CD4-positive, alpha-beta T cell (primary cell): Measurements from ENCODE around the gene NTNG2. TPM values are rescaled to one million over a fixed set of nuclear protein-coding genes. Genes with fewer than 3 reads are reported as not detected.

Experiments used
- ATAC-seq: fragments of 200-7000 bp; cut with Tn5 transposase; one replicate; pipeline ENCODE4 v1.10.0; 2022; ENCODE audit warnings: mild to moderate bottlenecking; ENCODE audit not compliant: poor library complexity
- CTCF ChIA-PET: fragments of 350-600 bp; sonication (Branson Sonifier 250); formaldehyde crosslinking; loops from one replicate; lab custom pipeline; 2021; ENCODE audit warnings: antibody characterized with exemption, inconsistent platforms; lab: Charles Lee
- POLR2A ChIA-PET: fragments of 350-600 bp; sonication (Branson Sonifier 250); formaldehyde crosslinking; loops from one replicate; lab custom pipeline; 2021; ENCODE audit warnings: antibody characterized with exemption, inconsistent platforms; lab: Charles Lee
- DNase-seq, 14 experiments: peaks; one replicate each; pipeline ENCODE4 v3.0.0-alpha.2; 2013 to 2020; ENCODE audit warnings: mixed read lengths in 2 of 14
- H3K27ac ChIP-seq, 2 donors: one replicate each; pipeline versions ENCODE4 v1.5.1 to v1.7.0; 2013; ENCODE audit warnings: low read length in 2 of 2, low read depth in 1 of 2, mild to moderate bottlenecking in 1 of 2
- H3K27me3 ChIP-seq, 2 experiments: 1 replicate in 1 of 2; 2 replicates in 1 of 2; pipeline versions ENCODE4 v1.6.1 to v1.7.0; 2013; ENCODE audit warnings: low read length in 2 of 2, control low read depth in 1 of 2, mild to moderate bottlenecking in 1 of 2, moderate library complexity in 1 of 2; ENCODE audit not compliant: insufficient read depth in 2 of 2, control insufficient read depth in 1 of 2
- H3K36me3 ChIP-seq: one replicate; pipeline ENCODE4 v1.6.1; 2013; ENCODE audit warnings: low read length, control low read depth; ENCODE audit not compliant: insufficient read depth
- H3K4me1 ChIP-seq: one replicate; pipeline ENCODE4 v1.6.1; 2013; ENCODE audit warnings: low read length, control low read depth; ENCODE audit not compliant: insufficient read depth
- H3K4me3 ChIP-seq: one replicate; pipeline ENCODE4 v1.5.1; 2013; ENCODE audit warnings: mild to moderate bottlenecking, low read length, moderate library complexity
- H3K9me3 ChIP-seq, 2 experiments: 1 replicate in 1 of 2; 2 replicates in 1 of 2; pipeline versions ENCODE4 v1.6.1 to v1.7.0; 2013; ENCODE audit warnings: low read length in 2 of 2, mild to moderate bottlenecking in 2 of 2, control low read depth in 1 of 2, moderate library complexity in 1 of 2; ENCODE audit not compliant: control insufficient read depth in 1 of 2, insufficient read depth in 1 of 2
- H3K27ac Mint-ChIP-seq: one replicate; pipeline ENCODE4 v1.8.0; 2020; ENCODE audit warnings: mixed read lengths
- H3K27me3 Mint-ChIP-seq: one replicate; pipeline ENCODE4 v1.8.0; 2021; ENCODE audit warnings: mixed read lengths
- H3K36me3 Mint-ChIP-seq: one replicate; pipeline ENCODE4 v1.8.0; 2021; ENCODE audit warnings: low read depth, mixed read lengths
- H3K4me1 Mint-ChIP-seq: one replicate; pipeline ENCODE4 v1.8.0; 2021; ENCODE audit warnings: low read depth, mixed read lengths
- H3K4me3 Mint-ChIP-seq: one replicate; pipeline ENCODE4 v1.8.0; 2020; ENCODE audit warnings: mild to moderate bottlenecking, mixed read lengths
- H3K9me3 Mint-ChIP-seq: one replicate; pipeline ENCODE4 v1.8.0; 2020; ENCODE audit warnings: mixed read lengths
- intact Hi-C, 2 experiments: fragments of 100-400 bp; cut with DNase I in 1 of 2; cut with micrococcal nuclease in 1 of 2; formaldehyde crosslinking; loops; one replicate each; pipeline versions ENCODE4 v1.15.1 to v1.9.0; 2023 to 2025; cut with DNase I, micrococcal nuclease
- total RNA-seq, 174 experiments: library from RNA in 2 of 174; stranded (reverse) in 2 of 174; gene quantifications; one replicate each; pipeline ENCODE4 v1.2.3 and lab custom pipeline; 2021 to 2026
- TF ChIP-seq, protein P1 (sequence below): fragments of 200-600 bp; IDR thresholded peaks from one replicate; pipeline ENCODE4 v1.8.0; 2022; ENCODE audit warnings: antibody characterized with exemption, mild to moderate bottlenecking

Gene NTNG2
- total RNA-seq, 2 experiments from 2014 or later = 2.2 to 2.6 TPM

GRCh38 chr9:132144708-132145365 is 17.0 kb upstream of the NTNG2 start:
- CTCF ChIA-PET = no interaction called here
- no peak for ATAC-seq
- H3K9me3 Mint-ChIP-seq = no peaks in the 10 kb centered on the region
- Histone ChIP-seq H3K27me3 (peaks cover 22 to 41% of the 10 kb centered on the region in 2 experiments), H3K9me3 (peaks cover 0 to 10% of the 10 kb centered on the region in 2 experiments), H3K36me3 (no peaks in the 10 kb centered on the region), H3K4me1 (peaks cover 9% of the 10 kb centered on the region), H3K4me3 (no peak overlapping the region), H3K27ac (no peak overlapping the region)
- POLR2A ChIA-PET = no interaction called here
- no peak for DNase-seq
- peaks cover 12% of the 10 kb centered on the region for H3K4me1 Mint-ChIP-seq
- H3K27ac Mint-ChIP-seq = no peak overlapping the region
- intact Hi-C loops = no loop called here
- TF ChIP-seq, protein P1, sequence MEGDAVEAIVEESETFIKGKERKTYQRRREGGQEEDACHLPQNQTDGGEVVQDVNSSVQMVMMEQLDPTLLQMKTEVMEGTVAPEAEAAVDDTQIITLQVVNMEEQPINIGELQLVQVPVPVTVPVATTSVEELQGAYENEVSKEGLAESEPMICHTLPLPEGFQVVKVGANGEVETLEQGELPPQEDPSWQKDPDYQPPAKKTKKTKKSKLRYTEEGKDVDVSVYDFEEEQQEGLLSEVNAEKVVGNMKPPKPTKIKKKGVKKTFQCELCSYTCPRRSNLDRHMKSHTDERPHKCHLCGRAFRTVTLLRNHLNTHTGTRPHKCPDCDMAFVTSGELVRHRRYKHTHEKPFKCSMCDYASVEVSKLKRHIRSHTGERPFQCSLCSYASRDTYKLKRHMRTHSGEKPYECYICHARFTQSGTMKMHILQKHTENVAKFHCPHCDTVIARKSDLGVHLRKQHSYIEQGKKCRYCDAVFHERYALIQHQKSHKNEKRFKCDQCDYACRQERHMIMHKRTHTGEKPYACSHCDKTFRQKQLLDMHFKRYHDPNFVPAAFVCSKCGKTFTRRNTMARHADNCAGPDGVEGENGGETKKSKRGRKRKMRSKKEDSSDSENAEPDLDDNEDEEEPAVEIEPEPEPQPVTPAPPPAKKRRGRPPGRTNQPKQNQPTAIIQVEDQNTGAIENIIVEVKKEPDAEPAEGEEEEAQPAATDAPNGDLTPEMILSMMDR = no peak
- H3K36me3 Mint-ChIP-seq = no peaks in the 10 kb centered on the region
- no peak overlapping the region for H3K4me3 Mint-ChIP-seq
- H3K27me3 Mint-ChIP-seq = peaks cover 80% of the 10 kb centered on the region

GRCh38 chr9:132146039-132146438 is 15.8 kb upstream of the NTNG2 start:
- no peaks in the 10 kb centered on the region for H3K36me3 ChIP-seq
- intact Hi-C loops = no loop called here
- peaks cover 75% of the 10 kb centered on the region for H3K27me3 Mint-ChIP-seq
- no peak overlapping the region for H3K4me3 Mint-ChIP-seq
- no peak overlapping the region for H3K27ac ChIP-seq
- DNase-seq (no peak), ATAC-seq (no peak)
- TF ChIP-seq, protein P1 = no peak
- CTCF ChIA-PET = interaction anchor here (0.9 kb wide), 1 partner anchor 41 kb away, joined by 3 read pairs; no protein-coding TSS in a partner anchor
- no peaks in the 10 kb centered on the region for H3K9me3 Mint-ChIP-seq
- H3K27ac Mint-ChIP-seq = no peak overlapping the region
- peaks cover 0 to 10% of the 10 kb centered on the region in 2 experiments for H3K9me3 ChIP-seq
- H3K4me1 Mint-ChIP-seq = peaks cover 12% of the 10 kb centered on the region
- H3K27me3 ChIP-seq = peaks cover 22 to 42% of the 10 kb centered on the region in 2 experiments
- H3K36me3 Mint-ChIP-seq = no peaks in the 10 kb centered on the region
- POLR2A ChIA-PET = no interaction called here
- peaks cover 9% of the 10 kb centered on the region for H3K4me1 ChIP-seq
- H3K4me3 ChIP-seq = no peak overlapping the region

DNA sequence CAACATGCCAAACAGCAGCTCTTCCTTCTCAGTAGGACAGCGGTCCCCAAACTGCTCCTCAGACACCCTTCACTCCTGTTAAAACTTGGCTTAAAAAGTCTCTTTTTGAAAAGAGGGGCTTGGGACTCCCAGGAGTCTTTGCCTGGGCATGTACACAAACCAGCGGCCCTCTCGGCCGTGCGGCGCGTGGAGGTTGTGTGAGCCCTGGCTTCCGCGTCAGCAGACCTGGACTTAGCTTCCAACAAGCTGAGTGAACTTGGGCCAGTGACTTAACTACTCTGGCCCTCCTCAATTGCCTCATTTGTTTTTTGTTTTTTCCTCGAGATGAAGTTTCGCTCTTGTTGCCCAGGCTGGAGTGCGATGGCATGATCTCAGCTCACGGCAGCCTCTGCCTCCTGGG is 15.3 kb upstream of the NTNG2 start:
- Histone ChIP-seq H3K4me3 (no peak overlapping the region), H3K27me3 (peaks cover 22 to 39% of the 10 kb centered on the region in 2 experiments), H3K36me3 (no peaks in the 10 kb centered on the region), H3K4me1 (peaks cover 5% of the 10 kb centered on the region), H3K9me3 (peaks cover 0 to 5% of the 10 kb centered on the region in 2 experiments), H3K27ac (no peak overlapping the region)
- H3K27ac Mint-ChIP-seq = no peak overlapping the region
- H3K4me1 Mint-ChIP-seq = peaks cover 7% of the 10 kb centered on the region
- no peaks in the 10 kb centered on the region for H3K9me3 Mint-ChIP-seq
- H3K27me3 Mint-ChIP-seq = peaks cover 71% of the 10 kb centered on the region
- intact Hi-C loops = no loop called here
- TF ChIP-seq, protein P1 = no peak
- ChIA-PET POLR2A (no interaction called here), CTCF (no interaction called here)
- DNase-seq (no peak), ATAC-seq (no peak)
- H3K36me3 Mint-ChIP-seq = no peaks in the 10 kb centered on the region
- H3K4me3 Mint-ChIP-seq = no peak overlapping the region
